ENCODE data around the gene SGMS1. TPM values are rescaled to one million over a fixed set of nuclear protein-coding genes. Genes with fewer than 3 reads are reported as not detected.

SGMS1 gene
- total RNA-seq, 3 donors from 2014 or later (not counting 1 experiment from before 2014, with no cell fraction given): 24.5 to 32.7 (median 30.4) TPM

DNA sequence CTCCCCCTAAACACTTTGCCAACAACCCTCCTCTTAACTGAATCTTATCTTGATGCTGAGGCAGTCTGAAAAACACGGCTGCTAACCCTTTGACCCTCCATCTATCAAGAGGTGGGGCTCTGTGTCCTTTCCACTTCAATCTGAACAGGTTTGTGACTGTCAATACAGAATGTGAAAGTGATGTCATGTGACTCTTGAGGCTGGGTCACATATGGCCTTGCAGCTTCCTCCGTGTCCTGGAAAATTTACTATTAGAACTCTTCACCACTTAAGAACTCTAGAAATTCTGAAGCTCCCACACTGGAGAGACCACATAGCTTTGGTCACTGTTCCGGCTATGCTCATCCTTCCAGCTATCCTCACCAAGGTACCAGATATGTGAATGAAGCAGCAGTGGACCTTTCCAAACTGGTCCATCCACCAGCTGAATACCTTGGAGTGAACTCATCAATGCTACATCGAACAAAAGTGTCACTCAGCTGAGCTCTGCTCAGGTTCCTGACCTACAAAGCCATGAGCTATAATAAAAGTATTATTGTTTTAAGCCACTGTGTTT is 341.7 kb downstream of the SGMS1 start:
- Mint-ChIP-seq H3K27ac (no peak overlapping the region), H3K27me3 (ENCODE audit: low read depth in 2 of 2) (peaks cover 20 to 34% of the 10 kb centered on the region in 2 donors), H3K4me1 (no peaks in the 10 kb centered on the region), H3K9me3 (peaks cover 0 to 3% of the 10 kb centered on the region in 2 donors), H3K36me3 (no peaks in the 10 kb centered on the region), H3K4me3 (no peak overlapping the region)
- Histone ChIP-seq H3K4me3 (ENCODE audit: low read length) (no peak overlapping the region), H3K36me3 (ENCODE audit: control insufficient read depth, insufficient read depth, low read length) (no peaks in the 10 kb centered on the region), H3K27me3 (ENCODE audit: control insufficient read depth, insufficient read depth, low read length) (no peaks in the 10 kb centered on the region), H3K4me1 (ENCODE audit: control insufficient read depth, insufficient read depth, low read length) (no peaks in the 10 kb centered on the region), H3K9me3 (ENCODE audit: control insufficient read depth, insufficient read depth, low read length) (no peaks in the 10 kb centered on the region), H3K27ac (ENCODE audit: low read length) (no peak overlapping the region)
- no peak for TF ChIP-seq CTCF (IDR thresholded peaks at IDR 0.05)
- intact Hi-C loops (cut with micrococcal nuclease): no loop called here
- no peak for DNase-seq
- no peak for ATAC-seq
- 94% methylated on average over 4 of the region's 4 CpGs for WGBS (ENCODE audit: insufficient coverage)

DNA sequence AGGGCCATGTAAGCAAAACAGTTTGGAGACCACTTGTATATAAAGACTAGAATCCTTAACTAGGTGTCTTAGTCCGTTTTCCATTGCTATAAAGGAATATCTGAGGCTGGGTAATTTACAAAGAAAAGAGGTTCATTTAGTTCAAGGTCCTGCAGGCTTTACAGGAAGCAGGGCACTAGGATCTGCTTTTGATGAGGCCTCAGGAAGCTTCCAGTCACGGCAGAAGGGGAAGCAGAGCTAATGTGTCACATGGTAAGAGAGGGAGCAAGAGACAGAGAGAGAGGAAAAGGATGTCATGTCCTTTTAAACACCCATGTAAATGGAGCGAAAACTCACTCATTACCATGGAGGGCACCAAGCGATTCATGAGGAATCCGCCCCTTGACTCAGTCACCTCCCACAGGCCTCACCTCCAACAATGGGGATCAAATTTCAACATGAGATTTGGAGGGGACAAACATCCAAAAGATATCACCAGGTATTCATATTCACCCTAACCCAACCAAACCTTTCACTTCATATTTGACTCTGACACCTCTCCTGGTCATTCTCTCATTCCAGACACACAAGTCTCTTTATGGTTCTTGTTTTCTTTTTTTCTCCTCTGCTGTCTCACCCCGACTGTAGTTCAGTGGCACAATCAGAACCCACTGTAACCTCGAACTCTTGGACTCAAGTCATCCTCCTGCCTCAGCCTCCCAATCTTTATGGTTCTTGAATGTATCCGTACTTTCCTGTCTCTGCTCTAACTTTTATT is 342.4 kb downstream of the SGMS1 start:
- Mint-ChIP-seq H3K4me1 (no peaks in the 10 kb centered on the region), H3K9me3 (peaks cover 0 to 3% of the 10 kb centered on the region in 2 donors), H3K4me3 (no peak overlapping the region), H3K27ac (no peak overlapping the region), H3K27me3 (ENCODE audit: low read depth in 2 of 2) (peaks cover 18 to 40% of the 10 kb centered on the region in 2 donors), H3K36me3 (no peaks in the 10 kb centered on the region)
- DNase-seq (no peak), ATAC-seq (no peak)
- no peak overlapping the region for H3K27ac ChIP-seq (ENCODE audit: low read length)
- no peaks in the 10 kb centered on the region for H3K27me3 ChIP-seq (ENCODE audit: control insufficient read depth, insufficient read depth, low read length)
- WGBS (ENCODE audit: insufficient coverage): 79% methylated on average over 8 of the region's 8 CpGs
- H3K9me3 ChIP-seq (ENCODE audit: control insufficient read depth, insufficient read depth, low read length): no peaks in the 10 kb centered on the region
- no peaks in the 10 kb centered on the region for H3K36me3 ChIP-seq (ENCODE audit: control insufficient read depth, insufficient read depth, low read length)
- intact Hi-C loops (cut with micrococcal nuclease): no loop called here
- no peak overlapping the region for H3K4me3 ChIP-seq (ENCODE audit: low read length)
- no peaks in the 10 kb centered on the region for H3K4me1 ChIP-seq (ENCODE audit: control insufficient read depth, insufficient read depth, low read length)
- TF ChIP-seq CTCF (IDR thresholded peaks at IDR 0.05): no peak

GRCh38 chr10:50280049-50280841 is 343.5 kb downstream of the SGMS1 start:
- Histone ChIP-seq H3K27me3 (ENCODE audit: control insufficient read depth, insufficient read depth, low read length) (no peaks in the 10 kb centered on the region), H3K4me1 (ENCODE audit: control insufficient read depth, insufficient read depth, low read length) (no peaks in the 10 kb centered on the region), H3K36me3 (ENCODE audit: control insufficient read depth, insufficient read depth, low read length) (no peaks in the 10 kb centered on the region), H3K4me3 (ENCODE audit: low read length) (no peak overlapping the region), H3K9me3 (ENCODE audit: control insufficient read depth, insufficient read depth, low read length) (no peaks in the 10 kb centered on the region), H3K27ac (ENCODE audit: low read length) (no peak overlapping the region)
- H3K36me3 Mint-ChIP-seq: no peaks in the 10 kb centered on the region
- H3K9me3 Mint-ChIP-seq: peaks cover 0 to 3% of the 10 kb centered on the region in 2 donors
- no peaks in the 10 kb centered on the region for H3K4me1 Mint-ChIP-seq
- TF ChIP-seq CTCF (IDR thresholded peaks at IDR 0.05): no peak
- H3K27ac Mint-ChIP-seq: no peak overlapping the region
- WGBS (ENCODE audit: insufficient coverage): 79% methylated on average over 3 of the region's 5 CpGs
- intact Hi-C loops (cut with micrococcal nuclease): no loop called here
- peaks cover 18 to 45% of the 10 kb centered on the region in 2 donors for H3K27me3 Mint-ChIP-seq (ENCODE audit: low read depth in 2 of 2)
- no peak overlapping the region for H3K4me3 Mint-ChIP-seq
- DNase-seq (no peak), ATAC-seq (no peak)
